Epithelial cell of proximal tubule (primary cell): ENCODE results near the gene RBM18. TPM values are rescaled to one million over a fixed set of nuclear protein-coding genes. Genes with fewer than 3 reads are reported as not detected.

Source experiments
- DNase-seq: peaks from one replicate; pipeline ENCODE4 v3.0.0-alpha.2; 2011; ENCODE audit warnings: low read depth
- H3K4me3 ChIP-seq: 2 replicates; pipeline ENCODE4 v1.5.1; 2011; ENCODE audit warnings: low read depth, mild to moderate bottlenecking, low read length
- CTCF ChIP-seq: conservative IDR thresholded peaks from 2 replicates; pipeline ENCODE4 v1.5.1; 2012; ENCODE audit warnings: low read depth, mild to moderate bottlenecking, low read length
- total RNA-seq: library from RNA; depleted of rRNA; stranded (reverse); fragments of >200 nt; gene quantifications from 2 replicates; pipeline ENCODE4 v1.2.3, GENCODE V29; 2015

Gene RBM18
- total RNA-seq, 1 donor from 2014 or later: 13.9 TPM

- no peak overlapping the region for H3K4me3 ChIP-seq
- DNase-seq: no peak
- no peak for TF ChIP-seq CTCF
Observed at GRCh38 chr9:122246666-122247065, 18.0 kb downstream of the RBM18 start.

- TF ChIP-seq CTCF: no peak
- no peak overlapping the region for H3K4me3 ChIP-seq
- DNase-seq: no peak
Observed at GRCh38 chr9:122244349-122244748, 20.3 kb downstream of the RBM18 start.

- TF ChIP-seq CTCF: no peak
- no peak for DNase-seq
- H3K4me3 ChIP-seq: no peak overlapping the region
Observed at GRCh38 chr9:122239722-122240121, 24.9 kb downstream of the RBM18 start.

- no peak for TF ChIP-seq CTCF
- no peak overlapping the region for H3K4me3 ChIP-seq
- DNase-seq: no peak
Observed at GRCh38 chr9:122236681-122237080, 28.0 kb downstream of the RBM18 start.

- no peak for TF ChIP-seq CTCF
- no peak for DNase-seq
- H3K4me3 ChIP-seq: no peak overlapping the region
Observed at GRCh38 chr9:122234022-122234748, 30.5 kb downstream of the RBM18 start.

- no peak for TF ChIP-seq CTCF
- H3K4me3 ChIP-seq: no peak overlapping the region
- no peak for DNase-seq
Observed at GRCh38 chr9:122232796-122233306, 31.8 kb downstream of the RBM18 start.

- TF ChIP-seq CTCF: no peak
- DNase-seq: no peak
Observed at GRCh38 chr9:122229485-122229837, 35.2 kb downstream of the RBM18 start.

More at GRCh38 chr9:122229485-122229837, 35.2 kb downstream of the RBM18 start:
- H3K4me3 ChIP-seq: no peak overlapping the region
